Adrenal gland (tissue), 12 donors: ENCODE results near the gene CSTF3. TPM values are rescaled to one million over a fixed set of nuclear protein-coding genes. Genes with fewer than 3 reads are reported as not detected.

Source experiments
- DNase-seq, 7 donors: peaks; one replicate each; pipeline ENCODE4 v3.0.0-alpha.2; 2019 to 2020
- H3K27ac ChIP-seq, 5 donors: fragments of 200-600 bp; sonication (generic) in 4 of 5; 1 replicate in 3 of 5; 2 replicates in 2 of 5; pipeline versions ENCODE4 v1.5.1 to v1.8.0; 2016 to 2020; ENCODE audit warnings: mild to moderate bottlenecking in 1 of 5
- H3K27me3 ChIP-seq: fragments of 200-600 bp; 2 replicates; pipeline ENCODE4 v1.8.0; 2021
- H3K36me3 ChIP-seq, 2 donors: fragments of 200-600 bp; replicated peaks in 1 of 2; 1 replicate in 1 of 2; 2 replicates in 1 of 2; pipeline versions ENCODE4 v1.5.1 to v1.8.0; 2018 to 2022
- H3K4me1 ChIP-seq, 2 donors: fragments of 200-600 bp; replicated peaks in 1 of 2; 1 replicate in 1 of 2; 2 replicates in 1 of 2; pipeline versions ENCODE4 v1.5.1 to v1.8.0; 2018 to 2021
- H3K4me3 ChIP-seq, 4 donors: fragments of 200-600 bp; sonication (generic) in 3 of 4; one replicate each; pipeline ENCODE4 v1.5.1; 2016 to 2018
- H3K9me3 ChIP-seq, 3 donors: fragments of 200-600 bp; sonication (generic) in 1 of 3; replicated peaks in 1 of 3; 1 replicate in 2 of 3; 2 replicates in 1 of 3; pipeline versions ENCODE4 v1.5.1 to v1.8.0; 2016 to 2021
- CTCF ChIP-seq, 6 experiments: fragments of 450-650 bp in 4 of 6; fragments of 200-600 bp in 2 of 6; sonication (generic) in 1 of 6; IDR thresholded peaks; 1 replicate in 5 of 6; 2 replicates in 1 of 6; pipeline versions ENCODE4 v1.5.1 to v1.8.0; 2016 to 2021; ENCODE audit warnings: antibody characterized with exemption in 6 of 6, mild to moderate bottlenecking in 2 of 6, moderate library complexity in 1 of 6
- POLR2A ChIP-seq, 2 donors: fragments of 450-650 bp; IDR thresholded peaks; one replicate each; pipeline ENCODE4 v1.6.1; 2017; ENCODE audit warnings: antibody characterized with exemption in 2 of 2, mild to moderate bottlenecking in 2 of 2, moderate library complexity in 1 of 2
- WGBS, 4 donors: extraction: QIAGEN DNeasy Blood & Tissue Kit in 2 of 4; methylation state at CpG; one replicate each; pipeline versions ENCODE4 v1.1.5 to v1.1.7; 2013 to 2017; 5-methylcytosine and 5-hydroxymethylcytosine counted together
- intact Hi-C, 2 donors: fragments of 100-400 bp; cut with DNase I; formaldehyde crosslinking; loops; one replicate each; pipeline versions ENCODE4 v1.14.1 to v1.15.0; 2022 to 2023
- polyA plus RNA-seq, 3 donors: library from polyadenylated mRNA; stranded (reverse); fragments of 200-250 nt in 2 of 3; fragments of 350-450 nt in 1 of 3; fragmentation: Illumina TruSeq in 1 of 3; extraction: RNeasy Lipid Tissue Mini Kit (QIAGEN cat#74804) in 1 of 3; gene quantifications; one replicate each; pipeline ENCODE4 v1.2.3, GENCODE V29; 2013 to 2014
- small RNA-seq, 2 donors: library from RNA; depleted of rRNA; stranded (forward); fragments of <200 nt; gene quantifications; one replicate each; pipeline ENCODE3, GENCODE V24; 2016
- total RNA-seq, 9 donors: library from RNA; depleted of rRNA in 4 of 9; stranded (reverse); fragments of >200 nt in 4 of 9; fragments of 120-200 nt in 1 of 9; fragmentation: NEBNext Ultra II Directional in 1 of 9; extraction: Animal tissue kit (Norgen Biotek cat#: 25700) in 1 of 9; gene quantifications; one replicate each; pipeline versions ENCODE4 v1.1.0 to v1.2.4, GENCODE V29; 2013 to 2023
- donor health status: healthy with polysubstance abuse.
- donor health status: Bipolar disorder and iron deficiency.
- donor health status: DM: yes; HTN: yes; CAD: no.
- donor health status: DM: no; HTN: no; CAD: no.
- donor health status: DM: no; HTN: no; CAD: no.
- donor health status: DM: yes; HTN: yes; CAD: no.

The CSTF3 gene
- total and polyA plus RNA-seq, 12 donors: 6.9 to 59.7 (median 21.0) TPM

DNA sequence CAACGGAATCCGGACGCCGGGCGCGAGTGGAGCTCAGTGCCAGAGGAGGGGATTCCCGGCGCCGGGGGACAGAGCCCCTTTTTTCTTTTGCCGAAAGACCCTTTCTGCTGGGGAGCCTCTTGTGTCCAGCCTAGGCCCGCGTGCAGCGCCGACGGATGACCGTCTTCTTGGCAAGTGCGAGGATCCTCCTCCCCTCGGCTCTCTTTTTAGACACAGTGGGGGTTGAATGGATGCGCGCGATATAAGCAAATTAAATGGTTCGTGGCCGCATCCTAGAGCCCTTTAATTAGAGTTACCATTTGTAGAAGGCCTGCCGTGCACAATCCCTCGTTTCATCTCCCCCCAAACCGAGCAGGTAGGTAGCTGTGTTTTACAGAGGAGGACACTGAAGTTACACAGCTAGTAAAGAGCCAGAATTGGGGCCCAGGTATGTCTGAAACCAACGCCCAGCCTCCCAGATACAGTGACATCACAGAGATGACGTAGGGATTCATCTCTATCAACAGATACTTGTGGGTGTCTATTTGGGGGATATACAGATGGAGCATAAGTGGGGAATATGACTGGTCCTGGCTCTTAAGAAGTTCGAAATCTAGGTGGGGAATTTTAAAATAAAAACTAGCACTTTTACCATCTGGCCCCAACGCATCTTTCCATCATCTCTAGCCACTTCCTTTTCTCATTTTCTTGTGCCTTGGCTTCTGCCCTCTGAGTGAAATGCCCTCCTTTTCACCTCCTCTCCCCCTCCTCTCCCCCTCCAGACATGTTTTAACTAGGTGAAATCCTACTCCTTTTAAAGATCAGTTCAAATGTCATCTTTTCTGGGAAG lies 121.0 kb downstream of the CSTF3 start:
- peaks cover 6 to 10% of the 10 kb centered on the region in 2 donors for H3K4me1 ChIP-seq
- 6 to 8% (median 7%) methylated on average over 16 to 30 of the region's 30 CpGs for WGBS, 4 donors
- intact Hi-C loops: no loop called here
- H3K9me3 ChIP-seq: no peaks in the 10 kb centered on the region
- H3K27me3 ChIP-seq: no peaks in the 10 kb centered on the region
- peak overlapping the region; percentile 70 to 97 (median 93) for H3K27ac ChIP-seq
- DNase-seq: peak in 1 of 7 donors; percentile 57
- peak overlapping the region; percentile 37 to 90 (median 68) for H3K4me3 ChIP-seq
- peaks cover 0 to 14% of the 10 kb centered on the region in 2 donors for H3K36me3 ChIP-seq
- TF ChIP-seq POLR2A (IDR thresholded peaks at IDR 0.05) (no peak), CTCF (IDR thresholded peaks at IDR 0.05) (no peak)

DNA sequence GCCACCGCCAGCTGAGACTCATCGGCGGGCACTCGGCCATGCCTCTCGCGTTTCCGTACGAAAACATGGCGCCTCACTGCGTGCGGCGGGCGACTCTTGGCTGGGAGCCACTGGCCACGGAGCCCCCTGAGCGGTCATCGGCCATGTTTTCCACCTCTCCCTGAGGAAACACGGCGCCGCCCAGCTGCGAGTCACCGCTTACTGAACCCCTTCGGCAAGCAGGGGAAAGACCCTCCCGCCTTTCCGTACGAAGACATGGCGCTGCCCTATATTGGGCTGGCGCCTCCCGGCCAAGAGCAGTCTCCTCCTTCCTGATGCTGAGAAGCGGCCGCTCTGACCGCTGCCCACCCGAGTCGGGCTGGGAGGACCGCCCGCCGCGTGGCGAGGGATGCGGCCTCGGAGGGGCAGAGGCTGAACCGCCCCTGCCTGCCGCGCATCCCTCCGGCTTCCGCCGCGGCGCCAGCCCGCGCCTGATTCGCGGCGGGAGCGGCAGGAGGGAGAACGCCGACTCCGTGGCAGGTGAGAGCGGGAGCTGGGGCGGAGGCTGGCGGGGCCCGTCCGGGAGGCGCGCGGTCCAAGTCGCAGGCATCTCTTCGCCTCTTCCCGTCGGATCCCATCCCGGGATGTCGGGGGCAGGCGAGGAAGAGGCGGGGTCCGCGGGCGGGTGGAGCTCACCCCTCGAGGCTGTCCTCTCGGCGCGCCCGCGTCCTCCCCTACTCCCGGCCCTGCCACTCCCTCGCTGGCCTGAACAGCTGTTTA lies 121.8 kb downstream of the CSTF3 start, which contains the start of gene TCP11L1:
Gene TCP11L1 (plus strand): TSS at position 299 of the 759 bp plus-strand sequence. CDS start 4,202 bp downstream, outside the sequence.
- TF ChIP-seq POLR2A (IDR thresholded peaks at IDR 0.05) (peak; percentile 69 to 72), CTCF (IDR thresholded peaks at IDR 0.05) (no peak)

DNA sequence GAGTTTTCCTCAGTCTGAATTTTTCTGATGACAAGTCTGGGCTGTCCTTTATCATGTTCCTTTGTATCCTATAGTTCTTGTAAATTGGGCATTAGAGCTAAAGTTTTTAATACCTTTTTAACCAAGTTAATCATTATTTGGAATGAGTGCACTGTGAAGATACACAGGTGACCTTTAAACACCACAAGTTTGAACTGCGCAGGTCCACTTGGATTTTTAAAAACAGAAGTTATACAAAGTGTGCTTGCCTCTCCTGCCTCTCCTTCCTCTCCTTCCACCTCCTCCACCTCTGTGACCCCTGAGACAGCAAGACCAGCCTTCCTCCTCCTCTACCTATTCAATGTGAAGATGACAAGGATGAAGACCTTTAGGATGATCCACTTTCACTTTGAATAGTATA lies 126.3 kb downstream of the CSTF3 start:
- 93 to 95% (median 94%) methylated on average over 1 of the region's 1 CpG for WGBS, 4 donors
- Histone ChIP-seq H3K27me3 (no peaks in the 10 kb centered on the region), H3K4me1 (peaks cover 0 to under 1% of the 10 kb centered on the region in 2 donors), H3K36me3 (no peaks in the 10 kb centered on the region), H3K4me3 (no peak overlapping the region), H3K27ac (no peak overlapping the region), H3K9me3 (no peaks in the 10 kb centered on the region)
- intact Hi-C loops: no loop called here
- no peak for DNase-seq
- TF ChIP-seq POLR2A (IDR thresholded peaks at IDR 0.05) (no peak), CTCF (IDR thresholded peaks at IDR 0.05) (no peak)

More for the DNA sequence above, 121.8 kb downstream of the CSTF3 start, which contains the start of gene TCP11L1:
- Histone ChIP-seq H3K27ac (peak within 1 kb of the TSS; percentile 70 to 97 (median 93)), H3K9me3 (no peaks in the 10 kb centered on the region), H3K4me3 (peak within 1 kb of the TSS; percentile 37 to 90 (median 68)), H3K27me3 (no peaks in the 10 kb centered on the region), H3K4me1 (peaks cover 6 to 10% of the 10 kb centered on the region in 2 donors), H3K36me3 (peaks cover 0 to 12% of the 10 kb centered on the region in 2 donors)
- 0 to 1% (median 0%) methylated on average over 23 to 84 of the region's 84 CpGs for WGBS, 4 donors
- intact Hi-C loops: no loop called here
- peak; percentile 71 to 95 (median 92) for DNase-seq

Small RNAs within 50 kb of the gene (small RNA-seq; reads per million reads assigned to genes)
- 0 reads per million in 2 donors for gene RF00019

Other genes with a start within 250 kb of the CSTF3 start
- 1 to 10 TPM in 3 of 9 donors, under 1 TPM in 5, not detected in 1; 0.32 to 3.6 (median 0.75) TPM for gene DEPDC7, start 145.6 kb downstream of the CSTF3 start, total RNA-seq
- 1 to 10 TPM in 1 of 3 donors, under 1 TPM in 2; 0.38 to 1.1 (median 0.67) TPM for gene DEPDC7, start 145.6 kb downstream of the CSTF3 start, polyA plus RNA-seq
- gene TCP11L1, start 121.9 kb downstream of the CSTF3 start, total RNA-seq: 10 to 100 TPM in 7 of 9 donors, 1 to 10 TPM in 2; 5.4 to 35.2 (median 14.1) TPM
- 1 to 10 TPM; 3.0 to 8.8 (median 5.5) TPM for gene TCP11L1, start 121.9 kb downstream of the CSTF3 start, polyA plus RNA-seq
- gene HIPK3, start 95.9 kb upstream of the CSTF3 start, total RNA-seq: 100 to 1,000 TPM in 3 of 9 donors, 10 to 100 TPM in 6; 62.0 to 154 (median 90.6) TPM
- 10 to 100 TPM; 14.2 to 33.9 (median 14.5) TPM for gene HIPK3, start 95.9 kb upstream of the CSTF3 start, polyA plus RNA-seq
- 1 to 10 TPM in 4 of 9 donors, under 1 TPM in 5; 0.17 to 5.3 (median 0.90) TPM for gene KIAA1549L, start 214.6 kb upstream of the CSTF3 start, total RNA-seq
- under 1 TPM; 0.20 to 0.33 (median 0.24) TPM for gene KIAA1549L, start 214.6 kb upstream of the CSTF3 start, polyA plus RNA-seq